GM19397 (cell line): Measurements from ENCODE around the gene MLEC.
A peak's percentile ranks its signal among the peaks of the same experiment; 100 is the strongest.
"Not testable (repeated sequence)": the region's sequence is repeated elsewhere in the genome, so short reads cannot be mapped to it uniquely, and the experiment has no call there.

Experiments
- ATAC-seq: cut with Tn5 transposase; IDR thresholded peaks from one replicate; pipeline ENCODE4 v1.9.1; 2021; ENCODE audit warnings: mild to moderate bottlenecking, moderate library complexity; ENCODE audit not compliant: unreplicated experiment

Gene MLEC

DNA sequence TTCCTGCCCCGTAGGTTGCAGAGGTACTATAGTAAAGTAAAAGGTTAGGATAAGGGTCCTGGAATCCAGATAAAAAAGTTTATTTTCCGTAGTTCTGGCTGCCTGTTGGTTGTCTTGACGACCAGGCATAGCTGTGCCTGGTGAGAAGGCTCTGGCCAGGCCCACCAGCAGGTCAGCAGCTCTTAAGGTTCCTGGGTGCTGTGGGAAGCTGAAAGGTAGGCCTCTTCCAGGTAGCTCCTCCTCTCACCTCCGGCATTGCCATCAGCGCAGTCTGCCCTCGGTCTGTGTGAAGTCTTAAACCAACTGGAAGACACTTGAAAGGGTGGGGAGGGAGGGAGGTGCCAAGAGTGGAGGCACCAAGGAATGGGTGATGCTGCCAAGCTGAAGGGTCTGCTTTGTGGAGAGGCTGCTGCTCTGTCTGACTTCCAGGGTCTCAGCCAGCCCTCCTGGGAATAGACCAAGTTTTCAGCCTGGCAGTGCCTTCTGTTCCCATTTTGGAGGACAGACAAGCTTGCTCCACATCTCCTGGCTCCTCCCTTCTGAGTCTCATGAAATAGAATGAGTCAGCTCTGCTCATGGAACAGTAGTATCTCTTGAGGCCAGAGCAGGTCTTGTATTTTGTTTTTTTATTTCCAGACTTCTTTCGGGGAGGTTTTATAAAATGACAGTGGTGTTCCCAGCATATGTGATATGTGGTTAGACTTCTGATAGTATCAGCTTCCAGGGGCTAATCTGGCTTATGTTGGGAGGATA, 33.5 kb downstream of the MLEC start:
- no peak for ATAC-seq

- ATAC-seq: no peak
These were observed 34.2 kb downstream of the MLEC start for GRCh38 chr12:120720987-120721801.

DNA sequence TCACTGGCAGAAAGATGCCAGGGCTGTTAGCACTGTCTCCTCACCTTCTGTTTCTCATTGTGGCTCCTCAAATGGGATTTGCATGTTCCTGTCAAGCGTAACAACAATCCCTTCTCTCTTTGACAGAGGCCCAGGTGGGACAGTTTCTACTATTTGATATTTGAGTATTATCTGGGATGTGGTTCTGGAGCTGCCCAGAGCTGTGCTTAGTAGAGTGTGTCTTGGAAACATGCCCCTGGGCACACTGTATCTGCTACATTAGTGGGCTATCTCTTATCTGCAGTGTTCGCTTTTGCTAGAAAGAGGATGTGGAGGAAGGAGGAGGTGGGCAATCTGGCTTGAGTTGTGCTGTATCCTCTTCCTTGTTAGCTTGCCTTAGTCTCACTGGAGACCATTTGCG, 34.9 kb downstream of the MLEC start:
- no peak for ATAC-seq

DNA sequence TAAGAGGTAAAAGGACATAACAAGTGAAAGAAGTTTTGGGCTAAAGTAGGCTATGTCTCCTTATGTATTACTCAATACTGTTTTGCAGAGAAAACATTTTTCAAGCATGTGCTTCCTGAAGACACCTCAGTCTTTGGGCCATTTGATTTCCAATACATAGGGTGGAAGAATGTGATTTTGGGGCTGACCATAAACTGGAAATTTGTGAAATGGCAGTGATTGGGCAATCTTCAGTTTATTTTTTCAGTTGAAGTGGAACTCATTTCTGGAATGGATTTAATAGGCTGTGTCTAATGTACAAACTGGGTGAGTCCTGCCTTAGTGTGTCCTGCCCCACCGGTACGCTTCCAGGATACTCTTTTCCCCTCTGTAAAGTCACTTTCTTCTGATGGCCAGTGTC, 35.8 kb downstream of the MLEC start:
- ATAC-seq: no peak

DNA sequence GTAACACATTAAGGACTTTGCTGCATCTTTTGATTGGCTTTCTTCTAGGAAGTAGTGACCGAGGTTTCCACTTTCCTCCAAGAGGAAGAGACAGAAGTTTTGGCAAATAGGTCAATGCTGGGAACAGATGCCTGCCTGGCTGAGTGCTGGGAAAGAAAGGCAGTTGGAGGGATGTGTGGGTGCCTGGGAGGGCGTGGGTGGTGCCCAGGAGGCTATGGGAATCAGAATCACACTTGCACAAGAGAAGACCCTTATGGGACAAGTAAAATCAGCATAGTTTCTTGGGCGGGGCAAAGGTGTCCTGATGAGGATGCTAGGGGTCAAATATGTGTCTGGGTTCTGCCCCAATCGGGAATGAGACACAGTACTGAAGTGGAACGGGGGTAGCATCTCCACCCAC, 37.8 kb downstream of the MLEC start:
- no peak for ATAC-seq

DNA sequence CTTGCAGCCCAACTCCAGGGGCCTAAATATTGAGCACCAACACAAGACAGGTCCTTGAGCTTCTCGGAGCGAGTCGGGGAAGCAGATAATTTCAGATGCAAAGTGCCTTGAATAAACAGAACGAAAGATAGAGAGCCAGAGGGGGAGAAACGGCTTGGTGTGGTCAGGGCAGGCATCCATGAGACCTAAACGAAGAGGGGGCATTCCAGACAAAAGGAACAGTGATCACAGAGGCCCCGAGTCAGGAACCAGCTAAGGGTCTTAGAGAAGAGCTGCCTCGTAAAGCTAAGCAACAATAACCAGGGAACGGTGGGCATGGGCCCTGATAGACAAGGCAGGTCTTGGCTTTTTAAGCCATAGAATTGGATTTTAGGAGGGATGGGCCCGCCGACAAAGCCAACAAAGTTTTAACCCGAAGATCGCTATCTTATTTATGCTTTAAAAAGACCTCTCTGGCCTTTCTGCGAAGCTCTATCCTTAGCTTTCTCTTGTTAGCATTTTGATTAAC, 38.3 kb downstream of the MLEC start:
- ATAC-seq: peak; percentile 1

- peak; percentile 95 for ATAC-seq
These were observed 38.9 kb downstream of the MLEC start, which contains the start of gene ACADS for GRCh38 chr12:120725659-120726509. Gene ACADS, plus strand, starts transcription at chr12:120725826. Its CDS starts 60 bp downstream, at chr12:120725886.

DNA sequence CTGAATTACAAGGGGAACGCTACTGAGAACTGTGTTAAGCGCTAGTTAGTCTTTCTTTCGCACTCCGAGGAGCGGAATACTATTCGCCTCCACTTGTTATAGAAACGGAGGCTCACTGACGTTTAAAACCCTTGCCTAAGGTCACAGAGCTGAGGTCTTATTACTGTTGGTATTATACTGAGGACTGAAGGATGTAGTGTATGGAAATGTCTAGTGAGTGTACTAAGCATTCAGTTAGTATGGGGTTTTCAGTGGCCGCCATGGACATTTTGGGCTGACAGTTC, 39.5 kb downstream of the MLEC start:
- no peak for ATAC-seq

DNA sequence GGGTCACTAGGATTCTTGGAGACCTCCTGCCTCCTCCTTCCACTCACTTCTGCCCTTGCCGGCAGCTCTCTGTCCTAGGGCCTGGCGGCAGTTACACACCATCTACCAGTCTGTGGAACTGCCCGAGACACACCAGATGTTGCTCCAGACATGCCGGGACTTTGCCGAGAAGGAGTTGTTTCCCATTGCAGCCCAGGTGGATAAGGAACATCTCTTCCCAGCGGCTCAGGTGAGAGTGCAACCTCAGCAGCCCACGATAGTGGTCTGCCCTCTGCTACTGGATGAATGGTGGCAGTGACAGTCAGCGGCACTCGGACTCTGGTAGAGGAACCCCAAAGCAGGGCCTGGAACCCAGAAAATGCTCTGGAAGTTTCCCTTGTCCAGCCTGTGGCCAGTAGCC, 40.0 kb downstream of the MLEC start:
- ATAC-seq: no peak

- not testable (repeated sequence) for ATAC-seq
These were observed 45.2 kb downstream of the MLEC start for GRCh38 chr12:120732198-120732597.

DNA sequence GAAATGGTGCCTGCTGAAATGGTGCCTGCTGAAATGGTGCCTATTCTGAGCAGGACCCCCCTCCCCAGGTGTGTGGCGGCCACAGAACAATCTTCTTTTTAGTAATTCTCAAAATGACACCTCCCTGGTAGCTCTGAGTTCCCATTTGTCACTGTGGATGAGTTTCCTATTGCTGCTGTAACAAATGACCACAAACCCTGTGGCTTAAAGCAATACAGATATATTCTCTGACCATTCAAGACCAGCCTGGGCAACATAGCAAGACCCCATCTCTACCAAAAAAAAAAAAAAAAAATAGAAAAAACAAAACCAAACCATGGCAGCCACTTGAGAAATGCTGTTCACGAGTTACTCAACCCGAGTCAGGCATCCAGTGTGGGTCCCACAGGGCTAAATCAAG, 46.6 kb downstream of the MLEC start:
- ATAC-seq: no peak

DNA sequence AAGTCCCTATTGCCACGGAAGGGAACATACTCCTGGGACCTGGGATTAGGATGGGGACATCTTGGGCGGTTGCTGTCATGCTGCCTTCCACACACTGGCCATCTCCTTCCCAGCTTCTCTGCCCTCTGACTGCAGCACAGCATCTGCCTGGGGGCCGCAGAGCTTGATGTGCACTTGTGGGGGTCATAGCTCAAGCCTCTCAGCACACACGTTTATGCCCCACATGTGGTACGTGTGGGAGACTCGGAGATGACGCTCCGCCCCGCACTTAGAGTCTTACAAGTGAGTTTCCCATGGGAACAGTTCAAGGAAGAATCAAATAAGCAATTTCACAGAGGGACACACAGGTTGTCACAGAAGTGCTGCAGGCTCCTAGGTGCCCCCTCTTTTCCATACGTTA, 47.3 kb downstream of the MLEC start:
- no peak for ATAC-seq

GRCh38 chr12:120735181-120735580, 48.2 kb downstream of the MLEC start:
- no peak for ATAC-seq

DNA sequence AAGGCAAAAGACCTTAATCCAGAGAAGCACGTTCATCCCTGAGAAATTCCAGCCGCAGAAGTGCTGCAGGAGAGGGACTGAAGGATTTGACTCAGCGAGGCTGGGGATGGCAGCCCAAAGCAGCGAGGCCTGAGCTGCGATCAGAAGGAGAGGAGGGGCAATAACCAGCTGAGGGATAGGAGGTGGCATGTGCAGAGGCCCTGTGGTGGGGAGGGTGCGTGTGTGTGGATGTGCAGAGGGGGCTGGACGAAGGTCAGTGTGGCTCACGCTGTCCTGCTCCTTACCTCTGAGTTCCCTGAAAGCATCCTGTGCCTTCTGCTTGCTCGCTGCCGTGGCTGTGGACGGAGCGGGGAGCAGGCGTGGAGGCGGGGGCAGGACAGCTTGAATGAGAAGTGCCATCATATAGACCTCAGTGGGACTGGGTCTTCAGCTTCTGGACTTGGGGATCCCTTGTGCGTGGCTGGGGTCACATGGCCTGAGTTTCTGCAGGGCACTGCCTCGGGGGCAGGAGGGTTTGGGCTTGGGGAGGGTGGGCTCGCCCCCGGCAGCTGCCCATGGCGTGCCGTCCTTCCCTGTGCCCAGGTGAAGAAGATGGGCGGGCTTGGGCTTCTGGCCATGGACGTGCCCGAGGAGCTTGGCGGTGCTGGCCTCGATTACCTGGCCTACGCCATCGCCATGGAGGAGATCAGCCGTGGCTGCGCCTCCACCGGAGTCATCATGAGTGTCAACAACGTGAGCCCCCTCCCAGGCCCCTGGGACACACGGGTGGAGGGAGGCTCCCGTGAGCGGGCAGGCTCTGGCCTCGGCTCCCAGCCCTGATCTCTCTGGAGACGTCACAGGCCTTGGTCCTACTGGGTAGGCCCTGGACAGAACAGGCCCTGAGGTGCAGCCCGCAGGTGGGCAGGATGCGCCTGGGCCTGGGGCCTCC, 49.7 kb downstream of the MLEC start:
- no peak for ATAC-seq

GRCh38 chr12:120737557-120738251, 50.8 kb downstream of the MLEC start:
- ATAC-seq: no peak

DNA sequence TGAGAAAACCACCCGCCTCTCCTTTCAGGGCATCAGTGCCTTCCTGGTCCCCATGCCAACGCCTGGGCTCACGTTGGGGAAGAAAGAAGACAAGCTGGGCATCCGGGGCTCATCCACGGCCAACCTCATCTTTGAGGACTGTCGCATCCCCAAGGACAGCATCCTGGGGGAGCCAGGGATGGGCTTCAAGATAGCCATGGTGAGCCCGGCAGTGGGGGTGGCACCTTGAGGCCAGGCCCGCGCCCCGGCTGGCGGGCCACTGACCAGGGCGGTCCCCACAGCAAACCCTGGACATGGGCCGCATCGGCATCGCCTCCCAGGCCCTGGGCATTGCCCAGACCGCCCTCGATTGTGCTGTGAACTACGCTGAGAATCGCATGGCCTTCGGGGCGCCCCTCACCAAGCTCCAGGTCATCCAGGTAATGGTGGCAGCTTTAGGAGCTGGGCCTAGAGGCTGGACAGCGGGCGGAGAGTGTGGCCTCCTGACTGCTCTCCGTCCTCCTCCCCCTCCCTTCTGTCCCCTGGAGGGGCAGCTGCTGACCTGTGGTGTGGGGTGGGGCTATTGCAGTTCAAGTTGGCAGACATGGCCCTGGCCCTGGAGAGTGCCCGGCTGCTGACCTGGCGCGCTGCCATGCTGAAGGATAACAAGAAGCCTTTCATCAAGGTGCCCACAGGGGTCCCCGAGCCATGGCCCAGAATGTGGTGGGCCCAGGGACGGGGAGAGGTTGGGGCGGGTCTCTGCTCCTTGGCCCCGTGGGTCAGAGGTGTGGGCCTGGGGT, 51.5 kb downstream of the MLEC start:
- no peak for ATAC-seq

DNA sequence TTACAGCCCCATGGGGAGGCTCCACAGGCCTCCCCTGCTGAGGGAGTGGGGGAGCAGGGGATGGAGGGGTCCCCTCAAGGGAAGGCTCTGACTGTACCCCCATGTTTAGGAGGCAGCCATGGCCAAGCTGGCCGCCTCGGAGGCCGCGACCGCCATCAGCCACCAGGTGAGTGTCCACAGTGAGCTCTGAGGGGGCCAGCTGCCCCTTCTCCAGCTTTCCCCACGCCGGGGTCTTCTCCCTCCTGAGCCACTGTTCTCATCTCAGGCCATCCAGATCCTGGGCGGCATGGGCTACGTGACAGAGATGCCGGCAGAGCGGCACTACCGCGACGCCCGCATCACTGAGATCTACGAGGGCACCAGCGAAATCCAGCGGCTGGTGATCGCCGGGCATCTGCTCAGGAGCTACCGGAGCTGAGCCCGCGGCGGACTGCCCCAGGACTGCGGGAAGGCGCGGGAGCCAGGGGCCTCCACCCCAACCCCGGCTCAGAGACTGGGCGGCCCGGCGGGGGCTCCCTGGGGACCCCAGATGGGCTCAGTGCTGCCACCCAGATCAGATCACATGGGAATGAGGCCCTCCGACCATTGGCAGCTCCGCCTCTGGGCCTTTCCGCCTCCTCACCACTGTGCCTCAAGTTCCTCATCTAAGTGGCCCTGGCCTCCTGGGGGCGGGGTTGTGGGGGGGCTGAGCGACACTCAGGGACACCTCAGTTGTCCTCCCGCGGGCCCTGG, 52.2 kb downstream of the MLEC start:
- no peak for ATAC-seq
